Testis (tissue), 3 donors: Measurements from ENCODE around the gene SPAG4. TPM values are rescaled to one million over a fixed set of nuclear protein-coding genes. Genes with fewer than 3 reads are reported as not detected.

Experiments used
- DNase-seq: peaks from one replicate; pipeline ENCODE4 v3.0.0-alpha.2; 2019
- H3K27ac ChIP-seq, 2 donors: fragments of 200-600 bp; sonication (generic); one replicate each; pipeline ENCODE4 v1.5.1; 2019
- H3K27me3 ChIP-seq: fragments of 200-600 bp; sonication (generic); one replicate; pipeline ENCODE4 v1.5.1; 2019
- H3K36me3 ChIP-seq: fragments of 200-600 bp; sonication (generic); one replicate; pipeline ENCODE4 v1.5.1; 2017; ENCODE audit warnings: low read depth; ENCODE audit errors: missing control alignments
- H3K4me1 ChIP-seq: fragments of 200-600 bp; sonication (generic); one replicate; pipeline ENCODE4 v1.5.1; 2019
- H3K4me3 ChIP-seq, 2 donors: fragments of 200-600 bp; sonication (generic); one replicate each; pipeline ENCODE4 v1.5.1; 2017 to 2019
- H3K9me3 ChIP-seq: fragments of 200-600 bp; sonication (generic); one replicate; pipeline ENCODE4 v1.5.1; 2017
- POLR2A ChIP-seq: fragments of 450-650 bp; IDR thresholded peaks from one replicate; pipeline ENCODE4 v1.6.1; 2017; ENCODE audit warnings: antibody characterized with exemption, mild to moderate bottlenecking, moderate library complexity
- WGBS, 2 donors: methylation state at CpG; one replicate each; pipeline ENCODE4 v1.1.5; 2018; 5-methylcytosine and 5-hydroxymethylcytosine counted together
- intact Hi-C: fragments of 100-400 bp; cut with DNase I; formaldehyde crosslinking; loops from one replicate; pipeline ENCODE4 v1.15.1; 2023; ENCODE audit warnings: low total_unique reads
- polyA plus RNA-seq: library from polyadenylated mRNA; stranded (reverse); fragments of 350-450 nt; fragmentation: Illumina TruSeq; extraction: RNeasy Lipid Tissue Mini Kit (QIAGEN cat#74804); gene quantifications from one replicate; pipeline ENCODE4 v1.2.3, GENCODE V29; 2014; ENCODE audit warnings: low read depth, low replicate concordance; ENCODE audit not compliant: insufficient read depth
- total RNA-seq, 2 donors: library from RNA; depleted of rRNA; stranded (reverse); fragments of >200 nt; gene quantifications; one replicate each; pipeline ENCODE4 v1.2.3, GENCODE V29; 2016
- TF ChIP-seq, protein P1 (sequence below), 3 experiments: fragments of 450-650 bp in 2 of 3; fragments of 200-600 bp in 1 of 3; sonication (generic) in 1 of 3; IDR thresholded peaks; one replicate each; pipeline ENCODE4 v1.5.1; 2016 to 2019; ENCODE audit warnings: antibody characterized with exemption in 3 of 3, mild to moderate bottlenecking in 2 of 3, moderate library complexity in 1 of 3

The SPAG4 gene
- total and polyA plus RNA-seq, 3 donors from 2014 or later: 21.6 to 49.0 (median 39.0) TPM

DNA sequence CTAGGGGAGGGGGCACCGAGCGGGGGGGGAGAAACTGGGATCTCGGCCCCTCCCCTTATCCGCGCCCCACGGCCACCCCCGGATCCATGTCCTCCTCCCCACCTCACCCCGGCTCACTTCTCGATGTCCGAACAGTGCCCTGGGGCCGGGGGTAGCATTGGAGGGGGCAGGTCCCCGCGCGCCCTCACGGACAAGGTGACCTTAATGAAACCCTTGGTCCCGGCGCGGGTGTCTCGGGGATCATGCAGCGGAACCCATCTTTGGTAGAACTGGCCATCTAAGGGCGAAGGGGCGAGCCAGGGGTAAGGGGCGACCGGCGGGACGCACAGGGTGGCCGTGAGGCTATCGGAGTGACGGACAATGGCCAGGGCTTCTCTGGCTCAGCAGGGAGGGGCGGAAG, 13.6 kb upstream of the SPAG4 start:
- Histone ChIP-seq H3K27ac (no peak overlapping the region), H3K4me1 (peaks cover 10% of the 10 kb centered on the region), H3K27me3 (no peaks in the 10 kb centered on the region), H3K9me3 (no peaks in the 10 kb centered on the region), H3K4me3 (peak overlapping the region; percentile 21 to 32), H3K36me3 (no peaks in the 10 kb centered on the region)
- intact Hi-C loops: no loop called here
- DNase-seq: no peak
- TF ChIP-seq POLR2A: no peak
- TF ChIP-seq, protein P1, sequence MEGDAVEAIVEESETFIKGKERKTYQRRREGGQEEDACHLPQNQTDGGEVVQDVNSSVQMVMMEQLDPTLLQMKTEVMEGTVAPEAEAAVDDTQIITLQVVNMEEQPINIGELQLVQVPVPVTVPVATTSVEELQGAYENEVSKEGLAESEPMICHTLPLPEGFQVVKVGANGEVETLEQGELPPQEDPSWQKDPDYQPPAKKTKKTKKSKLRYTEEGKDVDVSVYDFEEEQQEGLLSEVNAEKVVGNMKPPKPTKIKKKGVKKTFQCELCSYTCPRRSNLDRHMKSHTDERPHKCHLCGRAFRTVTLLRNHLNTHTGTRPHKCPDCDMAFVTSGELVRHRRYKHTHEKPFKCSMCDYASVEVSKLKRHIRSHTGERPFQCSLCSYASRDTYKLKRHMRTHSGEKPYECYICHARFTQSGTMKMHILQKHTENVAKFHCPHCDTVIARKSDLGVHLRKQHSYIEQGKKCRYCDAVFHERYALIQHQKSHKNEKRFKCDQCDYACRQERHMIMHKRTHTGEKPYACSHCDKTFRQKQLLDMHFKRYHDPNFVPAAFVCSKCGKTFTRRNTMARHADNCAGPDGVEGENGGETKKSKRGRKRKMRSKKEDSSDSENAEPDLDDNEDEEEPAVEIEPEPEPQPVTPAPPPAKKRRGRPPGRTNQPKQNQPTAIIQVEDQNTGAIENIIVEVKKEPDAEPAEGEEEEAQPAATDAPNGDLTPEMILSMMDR (IDR thresholded peaks at IDR 0.05): no peak
- 10 to 40% methylated on average over 1 to 12 of the region's 30 CpGs for WGBS, 2 donors

DNA sequence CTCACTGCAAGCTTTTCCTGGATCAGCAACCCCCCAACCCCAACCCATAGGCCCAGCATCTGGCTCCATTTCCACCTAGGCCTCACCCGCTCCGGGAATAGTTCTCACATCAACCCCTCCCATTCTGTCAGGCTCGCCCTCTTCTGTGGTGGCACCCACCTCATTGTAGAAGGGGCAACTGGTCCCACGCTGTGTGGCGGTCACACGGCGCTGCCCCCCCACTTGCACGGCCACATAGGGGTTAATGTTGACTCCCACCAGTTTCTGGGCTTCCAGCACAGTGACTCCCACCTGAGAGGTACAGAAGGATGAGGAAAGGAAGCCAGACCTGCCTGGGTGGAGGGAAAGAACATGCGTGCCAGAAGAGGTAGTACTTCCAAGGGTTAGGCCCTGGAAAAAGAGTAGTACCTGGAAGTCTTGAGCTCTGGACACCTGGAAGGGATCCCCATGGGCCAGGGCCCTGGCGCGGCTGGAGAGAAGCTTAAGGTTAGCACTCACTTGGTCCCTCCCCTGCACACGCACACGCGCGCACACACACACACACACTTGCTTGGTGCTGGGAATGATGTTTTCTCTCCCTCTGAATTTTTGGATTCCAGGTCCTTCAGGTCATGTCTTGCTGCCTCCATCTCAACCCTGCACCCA, 12.7 kb upstream of the SPAG4 start:
- Histone ChIP-seq H3K36me3 (no peaks in the 10 kb centered on the region), H3K27ac (no peak overlapping the region), H3K4me1 (peaks cover 10% of the 10 kb centered on the region), H3K4me3 (no peak overlapping the region), H3K9me3 (no peaks in the 10 kb centered on the region), H3K27me3 (no peaks in the 10 kb centered on the region)
- no peak for DNase-seq
- intact Hi-C loops: no loop called here
- WGBS, 2 donors: 81 to 88% methylated on average over 15 of the region's 15 CpGs
- TF ChIP-seq, protein P1 (IDR thresholded peaks at IDR 0.05): no peak
- TF ChIP-seq POLR2A: no peak

DNA sequence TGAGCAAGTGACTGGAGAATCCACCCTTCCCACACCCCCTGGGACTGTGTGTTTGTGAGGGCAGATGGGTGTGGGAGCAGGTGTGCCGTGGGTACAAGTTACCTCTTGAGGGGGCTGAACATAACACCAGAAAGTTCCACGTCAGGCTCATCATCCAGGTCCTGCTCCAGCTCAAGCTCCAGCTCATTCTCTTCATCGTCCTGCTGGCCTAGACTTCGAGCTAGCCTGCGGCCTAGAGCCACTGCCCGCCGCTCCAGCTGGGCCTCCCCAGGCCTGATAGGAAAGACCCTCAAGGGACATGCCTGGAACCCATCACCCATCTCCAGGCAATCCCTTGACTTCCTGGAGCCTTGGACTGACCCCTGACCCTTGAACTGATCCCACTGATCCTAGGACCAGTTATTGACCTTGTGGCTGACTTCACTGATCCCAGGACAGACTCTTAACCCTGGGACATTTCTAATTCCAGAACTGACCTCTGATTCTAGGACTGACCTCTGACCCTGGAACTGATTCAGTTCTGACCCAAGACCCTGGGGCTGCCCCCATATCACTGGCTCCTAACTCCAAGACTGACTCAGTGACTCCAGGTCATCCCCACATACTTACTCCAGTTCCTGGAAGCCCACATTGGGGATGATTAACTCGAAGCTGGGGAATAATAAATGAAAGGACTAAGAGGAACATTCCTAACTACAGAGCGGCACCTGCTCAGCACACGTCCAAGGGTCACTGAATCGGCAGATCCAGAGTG, 11.8 kb upstream of the SPAG4 start:
- H3K27me3 ChIP-seq: no peaks in the 10 kb centered on the region
- H3K27ac ChIP-seq: no peak overlapping the region
- peaks cover 10% of the 10 kb centered on the region for H3K4me1 ChIP-seq
- H3K4me3 ChIP-seq: no peak overlapping the region
- WGBS, 2 donors: 89 to 97% methylated on average over 5 to 11 of the region's 11 CpGs
- H3K9me3 ChIP-seq: no peaks in the 10 kb centered on the region
- no peak for DNase-seq
- no peak for TF ChIP-seq POLR2A
- TF ChIP-seq, protein P1 (IDR thresholded peaks at IDR 0.05): no peak
- intact Hi-C loops: no loop called here
- no peaks in the 10 kb centered on the region for H3K36me3 ChIP-seq

DNA sequence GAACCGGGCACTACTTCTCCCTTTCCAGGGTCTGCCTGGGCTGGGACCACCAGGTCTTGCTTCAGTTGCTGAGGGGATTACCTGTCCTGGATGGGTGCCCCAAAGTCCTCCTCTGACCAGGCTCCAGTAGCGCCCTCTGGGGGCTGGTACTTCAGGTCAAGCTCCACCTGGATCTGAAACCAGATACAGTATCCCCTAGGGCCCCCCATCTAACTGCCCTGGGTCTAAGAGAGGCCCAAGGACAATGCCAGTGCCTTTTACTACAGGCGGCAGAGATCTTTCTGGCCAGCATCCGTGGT, 11.2 kb upstream of the SPAG4 start:
- no peak for DNase-seq
- H3K9me3 ChIP-seq: no peaks in the 10 kb centered on the region
- no peaks in the 10 kb centered on the region for H3K36me3 ChIP-seq
- no peaks in the 10 kb centered on the region for H3K27me3 ChIP-seq
- peaks cover 10% of the 10 kb centered on the region for H3K4me1 ChIP-seq
- WGBS, 2 donors: 73 to 77% methylated on average over 4 of the region's 4 CpGs
- no peak overlapping the region for H3K27ac ChIP-seq
- intact Hi-C loops: no loop called here
- TF ChIP-seq POLR2A: no peak
- TF ChIP-seq, protein P1 (IDR thresholded peaks at IDR 0.05): no peak
- H3K4me3 ChIP-seq: no peak overlapping the region

DNA sequence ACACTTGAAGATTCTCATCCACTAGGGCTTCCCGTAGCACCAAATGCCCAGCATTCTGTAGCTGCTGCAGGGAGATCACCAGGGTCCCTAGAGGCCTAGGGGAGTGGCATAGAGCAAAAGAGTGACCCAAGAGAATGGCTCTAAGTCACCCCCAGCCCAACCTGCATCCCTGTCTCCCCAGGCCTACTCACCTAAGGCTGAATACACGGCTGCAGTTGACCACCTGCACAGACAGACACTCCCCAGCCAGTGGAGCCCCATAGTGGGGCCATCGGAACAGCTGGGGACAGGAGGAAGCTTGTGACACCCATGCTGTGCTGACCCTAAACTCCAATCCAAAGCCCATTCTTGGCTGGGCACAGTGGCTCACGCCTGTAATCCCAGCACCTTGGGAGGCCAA, 9.5 kb upstream of the SPAG4 start:
- intact Hi-C loops: no loop called here
- Histone ChIP-seq H3K4me3 (no peak overlapping the region), H3K36me3 (no peaks in the 10 kb centered on the region), H3K4me1 (peaks cover 6% of the 10 kb centered on the region), H3K27ac (no peak overlapping the region), H3K27me3 (no peaks in the 10 kb centered on the region), H3K9me3 (no peaks in the 10 kb centered on the region)
- DNase-seq: no peak
- no peak for TF ChIP-seq POLR2A
- TF ChIP-seq, protein P1 (IDR thresholded peaks at IDR 0.05): no peak
- WGBS, 2 donors: 94 to 100% methylated on average over 1 to 4 of the region's 4 CpGs
